Aorta (tissue), 5 donors: ENCODE results near the gene CHERP. TPM values are rescaled to one million over a fixed set of nuclear protein-coding genes. Genes with fewer than 3 reads are reported as not detected.

Experiments used
- ATAC-seq: fragments of 200-7000 bp; cut with Tn5 transposase; one replicate; pipeline ENCODE4 v1.9.1; 2022; ENCODE audit warnings: moderate library complexity; ENCODE audit not compliant: low FRiP score
- DNase-seq, 2 donors: peaks; one replicate each; pipeline ENCODE4 v3.0.0-alpha.2; 2020
- H3K27ac ChIP-seq, 2 donors: one replicate each; pipeline ENCODE4 v1.5.1; 2013; ENCODE audit warnings: low read length in 2 of 2, mild to moderate bottlenecking in 2 of 2, moderate library complexity in 2 of 2, control low read depth in 1 of 2, inconsistent platforms in 1 of 2, low read depth in 1 of 2
- H3K27me3 ChIP-seq, 2 donors: one replicate each; pipeline ENCODE4 v1.6.1; 2013; ENCODE audit warnings: control low read depth in 1 of 2, low read length in 1 of 2, mild to moderate bottlenecking in 1 of 2, moderate library complexity in 1 of 2; ENCODE audit not compliant: insufficient read depth in 2 of 2, control insufficient read depth in 1 of 2
- H3K36me3 ChIP-seq, 2 donors: one replicate each; pipeline ENCODE4 v1.6.1; 2013; ENCODE audit warnings: control low read depth in 1 of 2, low read length in 1 of 2, mild to moderate bottlenecking in 1 of 2; ENCODE audit not compliant: insufficient read depth in 2 of 2, control insufficient read depth in 1 of 2
- H3K4me1 ChIP-seq, 2 donors: one replicate each; pipeline ENCODE4 v1.6.1; 2013; ENCODE audit warnings: low read length in 2 of 2, control low read depth in 1 of 2, mild to moderate bottlenecking in 1 of 2, moderate library complexity in 1 of 2; ENCODE audit not compliant: insufficient read depth in 2 of 2, control insufficient read depth in 1 of 2
- H3K4me3 ChIP-seq, 2 donors: one replicate each; pipeline ENCODE4 v1.5.1; 2013; ENCODE audit warnings: low read length in 2 of 2, control low read depth in 1 of 2, mild to moderate bottlenecking in 1 of 2
- H3K9me3 ChIP-seq: one replicate; pipeline ENCODE4 v1.6.1; 2013; ENCODE audit warnings: mild to moderate bottlenecking, low read length; ENCODE audit not compliant: control insufficient read depth
- WGBS, 2 donors: extraction: QIAGEN DNeasy Blood & Tissue Kit; methylation state at CpG; one replicate each; pipeline ENCODE4 v1.1.7; 2013; 5-methylcytosine and 5-hydroxymethylcytosine counted together
- intact Hi-C, 2 donors: fragments of 100-400 bp; cut with DNase I; formaldehyde crosslinking; loops; one replicate each; pipeline versions ENCODE4 v1.14.2 to v1.15.0; 2022
- polyA plus RNA-seq, 2 donors: library from polyadenylated mRNA; stranded (reverse); fragments of 200-250 nt; gene quantifications; one replicate each; pipeline ENCODE4 v1.2.3, GENCODE V29; 2013
- total RNA-seq, 2 donors: library from RNA; stranded (reverse); fragmentation: NEBNext Ultra II Directional; extraction: Animal tissue kit (Norgen Biotek cat#: 25700); gene quantifications; one replicate each; pipeline ENCODE4 v1.2.1, GENCODE V29; 2021
- donor health status: healthy with polysubstance abuse.
- donor health status: Bipolar disorder and iron deficiency.
- donor health status: DM: no; HTN: no; CAD: no.
- donor health status: DM: no; HTN: no; CAD: no.
- donor health status: DM: yes; HTN: yes; CAD: no.

Gene CHERP
- total and polyA plus RNA-seq, 4 donors, result 5.5 to 36.6 (median 24.9) TPM

- Histone ChIP-seq H3K27me3 (no peaks in the 10 kb centered on the region), H3K27ac (no peak overlapping the region), H3K9me3 (no peaks in the 10 kb centered on the region), H3K36me3 (peaks cover 0 to 2% of the 10 kb centered on the region in 2 donors), H3K4me3 (no peak overlapping the region), H3K4me1 (no peaks in the 10 kb centered on the region)
- 90 to 92% methylated on average over 51 to 52 of the region's 52 CpGs for WGBS, 2 donors
- intact Hi-C loops, result no loop called here
- DNase-seq (no peak), ATAC-seq (no peak)
Measured at GRCh38 chr19:16576690-16577530, 34.7 kb upstream of the CHERP start.

DNA sequence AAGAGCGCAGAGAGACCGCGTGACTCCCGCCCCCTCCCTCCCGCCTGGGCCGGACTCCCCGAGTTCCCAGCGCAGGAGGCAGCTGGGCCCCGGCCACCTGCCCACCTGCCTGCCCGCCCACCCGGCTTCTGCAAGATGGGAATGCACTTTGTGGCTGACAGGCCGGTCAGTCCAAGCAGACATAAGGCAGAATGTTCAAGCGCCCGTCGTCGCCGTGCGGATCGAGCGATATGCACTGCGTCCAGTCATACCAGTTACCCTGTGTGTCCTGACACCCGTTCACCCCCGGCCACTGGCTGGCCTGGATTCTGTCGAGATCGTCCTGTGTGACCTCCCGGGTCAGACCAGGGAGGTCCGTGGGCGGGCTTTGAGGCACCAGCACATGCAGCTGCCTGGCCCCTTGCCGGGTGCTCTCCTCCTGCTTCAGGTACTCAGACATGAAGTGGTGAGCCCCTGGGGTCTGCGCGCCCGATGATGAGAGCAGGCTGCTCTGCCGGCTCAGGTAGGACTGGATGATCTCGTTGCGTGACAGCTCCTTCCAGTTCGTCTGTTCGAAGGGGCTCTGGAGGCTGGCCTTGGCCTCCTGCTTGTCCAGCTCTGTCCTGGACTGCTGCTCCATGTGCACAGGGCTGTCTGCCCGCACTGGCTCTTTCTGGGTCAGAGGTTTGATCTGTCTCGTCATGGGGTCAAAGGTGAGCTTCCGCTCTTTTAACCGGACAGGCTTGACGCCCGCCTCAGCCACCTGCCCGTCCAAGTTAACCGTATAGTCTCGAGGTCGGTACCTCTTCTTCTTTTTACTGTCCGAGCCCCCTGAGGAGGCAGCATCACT lies 33.8 kb upstream of the CHERP start:
- intact Hi-C loops, result no loop called here
- Histone ChIP-seq H3K9me3 (no peaks in the 10 kb centered on the region), H3K4me1 (no peaks in the 10 kb centered on the region), H3K27ac (no peak overlapping the region), H3K27me3 (no peaks in the 10 kb centered on the region), H3K36me3 (peaks cover 0 to 2% of the 10 kb centered on the region in 2 donors), H3K4me3 (no peak overlapping the region)
- ATAC-seq (no peak), DNase-seq (no peak)
- 87 to 89% methylated on average over 46 to 48 of the region's 48 CpGs for WGBS, 2 donors

GRCh38 chr19:16575282-16575681 lies 33.0 kb upstream of the CHERP start:
- 82 to 90% methylated on average over 2 of the region's 2 CpGs for WGBS, 2 donors
- Histone ChIP-seq H3K4me3 (no peak overlapping the region), H3K27me3 (no peaks in the 10 kb centered on the region), H3K36me3 (peaks cover 0 to 2% of the 10 kb centered on the region in 2 donors), H3K4me1 (no peaks in the 10 kb centered on the region), H3K27ac (no peak overlapping the region), H3K9me3 (no peaks in the 10 kb centered on the region)
- DNase-seq, result no peak
- ATAC-seq, result no peak
- intact Hi-C loops, result no loop called here

- Histone ChIP-seq H3K4me3 (no peak overlapping the region), H3K27me3 (no peaks in the 10 kb centered on the region), H3K36me3 (peaks cover 0 to 2% of the 10 kb centered on the region in 2 donors), H3K4me1 (no peaks in the 10 kb centered on the region), H3K9me3 (no peaks in the 10 kb centered on the region), H3K27ac (no peak overlapping the region)
- intact Hi-C loops, result loop anchor here in 1 of 2 donors (2.0 kb wide), 1 partner anchor 55 kb away; the partner anchor contains the start of gene MED26
- DNase-seq (no peak), ATAC-seq (no peak)
Measured at GRCh38 chr19:16573925-16574324, 31.7 kb upstream of the CHERP start.

GRCh38 chr19:16573296-16573695 lies 31.1 kb upstream of the CHERP start:
- intact Hi-C loops, result loop anchor here in 1 of 2 donors (2.0 kb wide), 1 partner anchor 56 kb away; the partner anchor contains the start of gene MED26
- DNase-seq (no peak), ATAC-seq (no peak)
- no peaks in the 10 kb centered on the region for H3K4me1 ChIP-seq
- WGBS, 2 donors, result 59 to 62% methylated on average over 13 of the region's 13 CpGs
- no peaks in the 10 kb centered on the region for H3K9me3 ChIP-seq
- H3K4me3 ChIP-seq, result peak overlapping the region in 1 of 2 donors; percentile 63
- H3K27me3 ChIP-seq, result no peaks in the 10 kb centered on the region
- H3K36me3 ChIP-seq, result peaks cover 0 to 2% of the 10 kb centered on the region in 2 donors
- no peak overlapping the region for H3K27ac ChIP-seq

- Histone ChIP-seq H3K9me3 (no peaks in the 10 kb centered on the region), H3K27ac (peak within 1 kb of the TSS in 1 of 2 donors; percentile 77), H3K4me3 (peak within 1 kb of the TSS; percentile 74 to 80), H3K27me3 (no peaks in the 10 kb centered on the region), H3K4me1 (no peaks in the 10 kb centered on the region), H3K36me3 (peaks cover 0 to 2% of the 10 kb centered on the region in 2 donors)
- peak; percentile 97 to 98 for DNase-seq
- peak; percentile 96 for ATAC-seq
- 0% methylated on average over 66 to 83 of the region's 83 CpGs for WGBS, 2 donors
- intact Hi-C loops, result loop anchor here in 1 of 2 donors (2.0 kb wide), 1 partner anchor 56 kb away; the partner anchor contains the start of gene MED26
Measured at GRCh38 chr19:16572332-16573211, 30.3 kb upstream of the CHERP start, which contains the start of gene SLC35E1. TSS of gene SLC35E1 (minus strand) at chr19:16572415. CDS start at chr19:16572364, 51 bp downstream.

DNA sequence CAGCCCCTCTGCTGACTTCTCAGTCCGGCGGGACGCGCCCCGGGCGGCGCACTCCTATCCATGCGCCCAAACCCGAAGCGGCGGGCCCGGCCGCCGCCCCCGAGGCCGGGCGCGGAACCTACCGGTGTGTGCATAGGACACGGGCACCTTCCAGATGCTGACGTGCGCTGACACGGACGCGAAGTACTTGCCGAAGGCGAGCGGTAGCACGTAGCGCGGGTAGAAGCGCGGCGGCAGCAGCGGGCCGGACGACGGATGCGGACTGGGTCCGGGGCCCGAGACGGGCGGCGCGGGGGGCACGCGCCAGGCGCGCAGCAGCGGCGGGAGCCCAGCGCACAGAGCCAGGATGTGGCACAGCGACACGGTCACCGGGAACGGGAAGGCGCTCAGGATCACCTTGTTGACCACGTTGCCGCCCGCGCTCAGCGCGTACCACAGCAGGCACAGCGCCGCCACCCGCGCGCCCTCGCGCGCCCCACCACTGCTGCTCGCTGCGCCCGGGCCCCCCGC lies 29.6 kb upstream of the CHERP start:
- H3K4me3 ChIP-seq, result peak overlapping the region; percentile 61 to 80
- H3K27ac ChIP-seq, result peak overlapping the region in 1 of 2 donors; percentile 34
- DNase-seq (no peak), ATAC-seq (no peak)
- no peaks in the 10 kb centered on the region for H3K9me3 ChIP-seq
- H3K27me3 ChIP-seq, result no peaks in the 10 kb centered on the region
- H3K36me3 ChIP-seq, result peaks cover 0 to under 1% of the 10 kb centered on the region in 2 donors
- 1% methylated on average over 40 to 75 of the region's 75 CpGs for WGBS, 2 donors
- intact Hi-C loops, result loop anchor here in 1 of 2 donors (1.0 to 2.0 kb wide), 2 partner anchors 29 to 57 kb away; partner anchors contain the start of gene MED26
- no peaks in the 10 kb centered on the region for H3K4me1 ChIP-seq
